H9 (cell line): ENCODE data around the gene SNX12. TPM values are rescaled to one million over a fixed set of nuclear protein-coding genes. Genes with fewer than 3 reads are reported as not detected.

Experiments
- DNase-seq: peaks from one replicate; pipeline ENCODE4 v3.0.0-alpha.2; 2017
- H2AFZ ChIP-seq: one replicate; pipeline ENCODE4 v1.6.1; 2013; ENCODE audit warnings: mild to moderate bottlenecking, low read length, control low read depth, moderate library complexity
- H2AK5ac ChIP-seq: 2 replicates; pipeline ENCODE4 v1.6.1; 2013; ENCODE audit warnings: low read length, control low read depth, mixed read lengths; ENCODE audit not compliant: insufficient read length
- H2BK120ac ChIP-seq: one replicate; pipeline ENCODE4 v1.6.1; 2013; ENCODE audit warnings: low read depth, mild to moderate bottlenecking, low read length, control low read depth, inconsistent platforms; ENCODE audit not compliant: poor library complexity, severe bottlenecking
- H2BK12ac ChIP-seq: 2 replicates; pipeline ENCODE4 v1.6.1; 2013; ENCODE audit warnings: low read length, control low read depth, mixed read lengths, low read depth; ENCODE audit not compliant: insufficient read length
- H2BK15ac ChIP-seq: 2 replicates; pipeline ENCODE4 v1.6.1; 2013; ENCODE audit warnings: low read depth, low read length, control low read depth
- H2BK20ac ChIP-seq: one replicate; pipeline ENCODE4 v1.6.1; 2013; ENCODE audit warnings: low read depth, mild to moderate bottlenecking, low read length, control low read depth, inconsistent platforms; ENCODE audit not compliant: poor library complexity, severe bottlenecking
- H2BK5ac ChIP-seq: 2 replicates; pipeline ENCODE4 v1.6.1; 2013; ENCODE audit warnings: low read length, control low read depth, mixed read lengths; ENCODE audit not compliant: insufficient read length
- H3K14ac ChIP-seq: 2 replicates; pipeline ENCODE4 v1.6.1; 2013; ENCODE audit warnings: low read length, control low read depth; ENCODE audit not compliant: insufficient read depth
- H3K18ac ChIP-seq: 2 replicates; pipeline ENCODE4 v1.6.1; 2013; ENCODE audit warnings: low read depth, mild to moderate bottlenecking, mixed read lengths, low read length, control low read depth; ENCODE audit not compliant: insufficient read length
- H3K23ac ChIP-seq: 2 replicates; pipeline ENCODE4 v1.6.1; 2013; ENCODE audit warnings: low read length, control low read depth, mixed read lengths, low read depth; ENCODE audit not compliant: insufficient read length
- H3K23me2 ChIP-seq: 2 replicates; pipeline ENCODE4 v1.6.1; 2013; ENCODE audit warnings: low read depth, mild to moderate bottlenecking, mixed read lengths, low read length, control low read depth; ENCODE audit not compliant: insufficient read length, poor library complexity, severe bottlenecking
- H3K27ac ChIP-seq: 2 replicates; pipeline ENCODE4 v1.5.1; 2013; ENCODE audit warnings: low read length, control low read depth, mixed read lengths, low read depth; ENCODE audit not compliant: insufficient read length
- H3K27me3 ChIP-seq: 2 replicates; pipeline ENCODE4 v1.6.1; 2013; ENCODE audit warnings: low read length, control low read depth, inconsistent platforms; ENCODE audit not compliant: insufficient read depth
- H3K4ac ChIP-seq: 2 replicates; pipeline ENCODE4 v1.6.1; 2013; ENCODE audit warnings: low read depth, mild to moderate bottlenecking, control low read depth, inconsistent platforms, low read length, moderate library complexity
- H3K4me1 ChIP-seq: 2 replicates; pipeline ENCODE4 v1.6.1; 2013; ENCODE audit warnings: low read length, control low read depth, inconsistent platforms; ENCODE audit not compliant: insufficient read depth
- H3K4me2 ChIP-seq: 2 replicates; pipeline ENCODE4 v1.6.1; 2013; ENCODE audit warnings: low read length, control low read depth, mixed read lengths; ENCODE audit not compliant: insufficient read length, insufficient read depth
- H3K56ac ChIP-seq: 2 replicates; pipeline ENCODE4 v1.6.1; 2013; ENCODE audit warnings: low read depth, mild to moderate bottlenecking, mixed read lengths, low read length, control low read depth; ENCODE audit not compliant: insufficient read length
- H3K79me1 ChIP-seq: 2 replicates; pipeline ENCODE4 v1.6.1; 2013; ENCODE audit warnings: low read depth, mild to moderate bottlenecking, moderate library complexity, low read length, control low read depth, inconsistent platforms; ENCODE audit not compliant: insufficient read depth, poor library complexity, severe bottlenecking
- H3K79me2 ChIP-seq: 2 replicates; pipeline ENCODE4 v1.6.1; 2013; ENCODE audit warnings: low read length, control low read depth, inconsistent platforms; ENCODE audit not compliant: insufficient read depth
- H3K9ac ChIP-seq: 2 replicates; pipeline ENCODE4 v1.6.1; 2013; ENCODE audit warnings: low read length, control low read depth, mixed read lengths; ENCODE audit not compliant: insufficient read length; ENCODE audit errors: extremely low read depth
- H3K9me3 ChIP-seq: one replicate; pipeline ENCODE4 v1.6.1; 2013; ENCODE audit warnings: low read depth, low read length, inconsistent platforms; ENCODE audit not compliant: control insufficient read depth
- H3T11ph ChIP-seq: one replicate; pipeline ENCODE4 v1.6.1; 2013; ENCODE audit warnings: mild to moderate bottlenecking, low read length, control low read depth, inconsistent platforms
- H4K20me1 ChIP-seq: one replicate; pipeline ENCODE4 v1.6.1; 2013; ENCODE audit not compliant: control insufficient read depth, insufficient read length, insufficient read depth
- H4K5ac ChIP-seq: 2 replicates; pipeline ENCODE4 v1.6.1; 2013; ENCODE audit warnings: low read depth, mild to moderate bottlenecking, mixed read lengths, low read length, control low read depth; ENCODE audit not compliant: insufficient read length
- H4K8ac ChIP-seq: replicated peaks from 2 replicates; pipeline ENCODE4 v1.6.1; 2013; ENCODE audit warnings: low read length, control low read depth, mixed read lengths, low read depth; ENCODE audit not compliant: insufficient read length
- H4K91ac ChIP-seq: 2 replicates; pipeline ENCODE4 v1.6.1; 2013; ENCODE audit warnings: low read depth, mild to moderate bottlenecking, moderate library complexity, mixed read lengths, low read length, control low read depth; ENCODE audit not compliant: insufficient read length
- H3K27ac Mint-ChIP-seq, 3 experiments: 2 replicates in 2 of 3; 3 replicates in 1 of 3; pipeline ENCODE4 v1.8.0; 2020 to 2021; ENCODE audit warnings: mixed read lengths in 3 of 3, mild to moderate bottlenecking in 1 of 3, moderate library complexity in 1 of 3
- H3K27me3 Mint-ChIP-seq: 2 replicates; pipeline ENCODE4 v1.8.0; 2021; ENCODE audit warnings: low read depth, mild to moderate bottlenecking, moderate library complexity, mixed read lengths
- H3K36me3 Mint-ChIP-seq, 3 experiments: 2 replicates in 2 of 3; 3 replicates in 1 of 3; pipeline ENCODE4 v1.8.0; 2020 to 2021; ENCODE audit warnings: low read depth in 3 of 3, mixed read lengths in 3 of 3; ENCODE audit not compliant: insufficient read depth in 1 of 3
- H3K4me1 Mint-ChIP-seq, 2 experiments: 2 replicates each; pipeline ENCODE4 v1.8.0; 2020; ENCODE audit warnings: mixed read lengths in 2 of 2
- H3K4me3 Mint-ChIP-seq, 2 experiments: 2 replicates in 1 of 2; 3 replicates in 1 of 2; pipeline ENCODE4 v1.8.0; 2020 to 2021; ENCODE audit warnings: mild to moderate bottlenecking in 2 of 2, mixed read lengths in 2 of 2, moderate library complexity in 1 of 2
- H3K9me3 Mint-ChIP-seq, 2 experiments: 2 replicates in 1 of 2; 3 replicates in 1 of 2; pipeline ENCODE4 v1.8.0; 2020; ENCODE audit warnings: mild to moderate bottlenecking in 2 of 2, mixed read lengths in 2 of 2, moderate library complexity in 1 of 2
- CTCF ChIP-seq: fragments of 200-600 bp; sonication (generic); conservative IDR thresholded peaks from 3 replicates; pipeline ENCODE4 v1.8.0; 2021; ENCODE audit warnings: antibody characterized with exemption, mild to moderate bottlenecking
- WGBS: extraction: QIAGEN DNeasy Blood & Tissue Kit; methylation state at CpG from one replicate; pipeline ENCODE4 v1.1.7; 2013; ENCODE audit warnings: missing lambda C conversion rate, low lambda C conversion rate, mixed read lengths; ENCODE audit not compliant: insufficient read length; ENCODE audit errors: extremely low coverage; 5-methylcytosine and 5-hydroxymethylcytosine counted together
- total RNA-seq: library from RNA; stranded (reverse); gene quantifications from 2 replicates; pipeline ENCODE4 v1.2.1, GENCODE V29; 2021

SNX12 gene
- total RNA-seq, 1 experiment from 2014 or later: 69.1 TPM

DNA sequence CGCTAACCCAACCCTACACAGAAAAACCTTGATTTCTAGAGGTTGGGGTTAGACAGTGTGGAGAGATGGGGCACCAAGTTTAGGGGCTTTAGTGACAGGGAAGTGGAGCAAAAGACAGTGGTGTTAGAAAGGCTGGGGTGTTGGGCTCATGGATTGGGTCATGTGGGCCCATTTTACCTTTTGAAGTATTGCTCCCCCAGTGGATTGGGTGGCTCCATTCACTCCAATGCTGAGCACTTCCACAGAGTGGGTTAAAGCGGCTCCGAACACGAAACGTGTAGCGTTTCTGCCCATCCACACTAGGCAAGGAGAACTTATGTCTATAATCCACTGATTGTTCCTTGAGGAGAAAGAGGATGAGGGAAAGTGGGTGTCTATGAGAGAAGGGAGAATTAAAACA is 40.9 kb upstream of the SNX12 start:
- H3K4me1 Mint-ChIP-seq: peaks cover 9 to 23% of the 10 kb centered on the region in 2 experiments
- Histone ChIP-seq H3K79me1 (no peaks in the 10 kb centered on the region), H2BK15ac (no peak overlapping the region), H2BK12ac (no peak overlapping the region), H2BK20ac (no peak overlapping the region), H2AK5ac (no peak overlapping the region), H3K23me2 (no peaks in the 10 kb centered on the region), H2BK120ac (no peak overlapping the region), H3K9me3 (peaks cover 27% of the 10 kb centered on the region), H3K4me1 (peaks cover 2% of the 10 kb centered on the region; the same call in 1 of the 2 replicates), H2AFZ (no peak overlapping the region), H3K4ac (no peak overlapping the region), H3K27ac (no peak overlapping the region), H3K23ac (no peak overlapping the region), H3K4me2 (no peak overlapping the region), H4K8ac (no peak overlapping the region), H3K14ac (no peak overlapping the region), H3K56ac (no peak overlapping the region), H4K20me1 (no peaks in the 10 kb centered on the region), H4K91ac (no peak overlapping the region), H3T11ph (no peak overlapping the region), H3K27me3 (no peaks in the 10 kb centered on the region), H2BK5ac (no peak overlapping the region), H4K5ac (no peak overlapping the region), H3K9ac (no peak overlapping the region), H3K18ac (no peak overlapping the region), H3K79me2 (no peaks in the 10 kb centered on the region)
- peaks cover 75 to 80% of the 10 kb centered on the region in 2 experiments for H3K9me3 Mint-ChIP-seq
- peaks cover 72% of the 10 kb centered on the region for H3K27me3 Mint-ChIP-seq
- DNase-seq: no peak
- no peak overlapping the region for H3K27ac Mint-ChIP-seq
- WGBS: no CpG with 5 or more reads among the region's 6 CpGs
- peaks cover 2 to 7% (median 5%) of the 10 kb centered on the region in 3 experiments; a peak in 3 of 7 replicates for H3K36me3 Mint-ChIP-seq
- no peak for TF ChIP-seq CTCF
- no peak overlapping the region for H3K4me3 Mint-ChIP-seq
